COR-L47 (cell line): Measurements from ENCODE around the gene FAM98B.

Experiments
- DNase-seq: peaks from one replicate; lab custom pipeline; 2025; lab: John Stamatoyannopoulos, UW

The FAM98B gene

GRCh38 chr15:38461066-38461833 is 7.3 kb downstream of the FAM98B start:
- no peak for DNase-seq

GRCh38 chr15:38463893-38464292 is 10.0 kb downstream of the FAM98B start:
- no peak for DNase-seq

GRCh38 chr15:38464675-38465074 is 10.7 kb downstream of the FAM98B start:
- DNase-seq: no peak

- no peak for DNase-seq
Observed at GRCh38 chr15:38470816-38471215, 16.9 kb downstream of the FAM98B start.

- DNase-seq: no peak
Observed at GRCh38 chr15:38471974-38472373, 18.0 kb downstream of the FAM98B start.

- DNase-seq: peak; percentile 26
Observed at GRCh38 chr15:38474155-38474757, 20.3 kb downstream of the FAM98B start.

GRCh38 chr15:38475361-38475760 is 21.4 kb downstream of the FAM98B start:
- DNase-seq: no peak

GRCh38 chr15:38476120-38476519 is 22.2 kb downstream of the FAM98B start:
- DNase-seq: no peak

- no peak for DNase-seq
Observed at GRCh38 chr15:38477637-38478036, 23.7 kb downstream of the FAM98B start.

- DNase-seq: no peak
Observed at GRCh38 chr15:38479266-38479665, 25.3 kb downstream of the FAM98B start.

- DNase-seq: no peak
Observed at GRCh38 chr15:38479756-38480155, 25.8 kb downstream of the FAM98B start.

GRCh38 chr15:38481113-38481512 is 27.2 kb downstream of the FAM98B start:
- no peak for DNase-seq

- no peak for DNase-seq
Observed at GRCh38 chr15:38481761-38482160, 27.8 kb downstream of the FAM98B start.

GRCh38 chr15:38482572-38482971 is 28.6 kb downstream of the FAM98B start:
- no peak for DNase-seq

- no peak for DNase-seq
Observed at GRCh38 chr15:38486936-38487335, 33.0 kb downstream of the FAM98B start.

- DNase-seq: no peak
Observed at GRCh38 chr15:38487378-38487777, 33.5 kb downstream of the FAM98B start.

- DNase-seq: no peak
Observed at GRCh38 chr15:38490242-38490922, 36.5 kb downstream of the FAM98B start.

- DNase-seq: no peak
Observed at GRCh38 chr15:38496151-38496550, 42.2 kb downstream of the FAM98B start.

GRCh38 chr15:38499651-38500050 is 45.7 kb downstream of the FAM98B start:
- no peak for DNase-seq

- DNase-seq: no peak
Observed at GRCh38 chr15:38503496-38503895, 49.6 kb downstream of the FAM98B start.

- no peak for DNase-seq
Observed at GRCh38 chr15:38504680-38505467, 50.9 kb downstream of the FAM98B start.

- no peak for DNase-seq
Observed at GRCh38 chr15:38506997-38507396, 53.1 kb downstream of the FAM98B start.
